Esophagus (tissue), 2 donors: ENCODE measurements around the gene CCBE1. TPM values are rescaled to one million over a fixed set of nuclear protein-coding genes. Genes with fewer than 3 reads are reported as not detected.

Experiments used
- H3K27ac ChIP-seq, 2 donors: one replicate each; pipeline ENCODE4 v1.5.1; 2013; ENCODE audit warnings: low read depth in 2 of 2, mild to moderate bottlenecking in 2 of 2, inconsistent platforms in 1 of 2, low read length in 1 of 2, moderate library complexity in 1 of 2
- H3K27me3 ChIP-seq, 2 donors: one replicate each; pipeline ENCODE4 v1.6.1; 2013; ENCODE audit warnings: low read length in 2 of 2, control low read depth in 1 of 2, mild to moderate bottlenecking in 1 of 2; ENCODE audit not compliant: insufficient read depth in 2 of 2, control insufficient read depth in 1 of 2
- H3K36me3 ChIP-seq, 2 donors: one replicate each; pipeline ENCODE4 v1.6.1; 2013; ENCODE audit warnings: low read length in 1 of 2; ENCODE audit not compliant: control insufficient read depth in 2 of 2, insufficient read depth in 2 of 2
- H3K4me1 ChIP-seq, 2 donors: one replicate each; pipeline ENCODE4 v1.6.1; 2013; ENCODE audit warnings: low read length in 1 of 2; ENCODE audit not compliant: control insufficient read depth in 2 of 2, insufficient read depth in 2 of 2
- H3K4me3 ChIP-seq, 2 donors: one replicate each; pipeline ENCODE4 v1.5.1; 2013; ENCODE audit warnings: low read length in 2 of 2, mild to moderate bottlenecking in 2 of 2, low read depth in 1 of 2, moderate library complexity in 1 of 2
- H3K9me3 ChIP-seq, 2 donors: one replicate each; pipeline ENCODE4 v1.6.1; 2013; ENCODE audit warnings: mild to moderate bottlenecking in 2 of 2, low read depth in 1 of 2, low read length in 1 of 2, moderate library complexity in 1 of 2; ENCODE audit not compliant: control insufficient read depth in 2 of 2, insufficient read depth in 1 of 2
- WGBS, 2 donors: extraction: QIAGEN DNeasy Blood & Tissue Kit; methylation state at CpG; one replicate each; pipeline ENCODE4 v1.1.7; 2013; 5-methylcytosine and 5-hydroxymethylcytosine counted together
- polyA plus RNA-seq, 2 donors: library from polyadenylated mRNA; stranded (reverse); fragments of 200-250 nt; gene quantifications; one replicate each; pipeline ENCODE4 v1.2.3, GENCODE V29; 2013
- donor health status: healthy with polysubstance abuse.
- donor health status: Bipolar disorder and iron deficiency.

The CCBE1 gene
- polyA plus RNA-seq, 2 donors = 0.18 to 0.34 TPM

DNA sequence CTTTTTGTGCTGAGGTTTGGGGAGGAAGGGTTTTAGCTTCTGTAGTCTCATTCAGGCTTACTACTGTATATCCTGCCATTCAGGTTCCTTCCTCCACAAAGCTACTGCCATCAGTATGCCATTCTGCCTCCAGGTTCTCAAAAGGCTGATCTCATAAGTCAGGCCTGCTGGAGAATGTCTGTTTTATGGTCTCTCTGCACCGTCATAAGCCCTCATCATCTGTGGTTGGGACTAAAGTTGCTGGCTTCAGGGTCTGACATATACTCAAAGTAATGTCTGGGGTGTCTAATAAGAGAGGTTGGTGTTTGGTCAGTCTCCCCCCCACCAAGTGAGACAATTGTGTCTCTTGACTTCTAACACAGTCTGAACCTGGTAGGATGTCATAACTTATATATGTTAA is 36.2 kb upstream of the CCBE1 start:
- H3K36me3 ChIP-seq = no peaks in the 10 kb centered on the region
- no peak overlapping the region for H3K4me3 ChIP-seq
- no peaks in the 10 kb centered on the region for H3K4me1 ChIP-seq
- 76 to 90% methylated on average over 1 of the region's 1 CpG for WGBS, 2 donors
- H3K9me3 ChIP-seq = no peaks in the 10 kb centered on the region
- H3K27ac ChIP-seq = no peak overlapping the region
- no peaks in the 10 kb centered on the region for H3K27me3 ChIP-seq

DNA sequence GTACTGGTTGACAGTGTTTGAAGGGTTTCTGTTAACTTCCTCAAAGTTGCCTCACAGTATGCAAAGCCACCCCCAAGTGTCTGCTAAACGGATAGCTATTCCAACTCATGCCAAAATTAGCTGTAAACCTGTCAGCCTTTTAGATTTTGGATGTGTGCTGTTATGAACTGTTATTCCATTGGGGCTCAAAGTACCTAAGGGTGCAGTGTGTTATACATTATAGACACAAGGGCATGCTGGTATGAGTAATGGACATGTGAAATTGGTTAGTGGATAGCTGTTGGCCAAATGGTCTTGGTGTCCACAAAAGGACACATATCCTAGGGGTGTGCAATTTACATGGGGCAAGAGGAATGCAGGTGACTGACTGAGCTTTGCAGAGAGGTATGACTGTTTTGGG is 33.7 kb upstream of the CCBE1 start:
- H3K36me3 ChIP-seq = no peaks in the 10 kb centered on the region
- 43 to 59% methylated on average over 1 of the region's 1 CpG for WGBS, 2 donors

DNA sequence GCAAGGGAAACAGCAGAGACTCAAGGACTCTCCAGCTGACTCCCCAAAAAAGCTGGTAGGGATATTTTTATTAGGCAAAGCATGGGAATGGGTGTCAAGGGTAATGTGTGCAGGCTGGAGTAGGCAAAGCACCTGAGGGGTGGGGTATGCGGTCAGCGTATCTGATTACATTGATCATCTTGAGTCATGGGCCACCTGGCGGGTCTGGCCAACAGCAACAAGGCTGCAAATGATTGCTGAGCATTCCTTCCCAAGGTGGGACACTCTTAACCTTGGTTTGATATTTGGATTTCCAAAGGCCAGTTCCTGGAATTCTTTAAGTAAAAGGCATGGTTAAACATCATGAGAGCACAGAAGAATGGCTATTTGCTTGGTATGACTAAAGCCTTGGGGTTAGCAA is 32.6 kb upstream of the CCBE1 start:
- Histone ChIP-seq H3K9me3 (no peaks in the 10 kb centered on the region), H3K4me3 (no peak overlapping the region), H3K27ac (no peak overlapping the region), H3K4me1 (no peaks in the 10 kb centered on the region), H3K36me3 (no peaks in the 10 kb centered on the region), H3K27me3 (no peaks in the 10 kb centered on the region)
- WGBS, 2 donors = 84 to 94% methylated on average over 3 of the region's 3 CpGs

More for the DNA sequence above, 33.7 kb upstream of the CCBE1 start:
- Histone ChIP-seq H3K9me3 (no peaks in the 10 kb centered on the region), H3K27ac (no peak overlapping the region), H3K4me1 (no peaks in the 10 kb centered on the region), H3K27me3 (no peaks in the 10 kb centered on the region), H3K4me3 (no peak overlapping the region)

DNA sequence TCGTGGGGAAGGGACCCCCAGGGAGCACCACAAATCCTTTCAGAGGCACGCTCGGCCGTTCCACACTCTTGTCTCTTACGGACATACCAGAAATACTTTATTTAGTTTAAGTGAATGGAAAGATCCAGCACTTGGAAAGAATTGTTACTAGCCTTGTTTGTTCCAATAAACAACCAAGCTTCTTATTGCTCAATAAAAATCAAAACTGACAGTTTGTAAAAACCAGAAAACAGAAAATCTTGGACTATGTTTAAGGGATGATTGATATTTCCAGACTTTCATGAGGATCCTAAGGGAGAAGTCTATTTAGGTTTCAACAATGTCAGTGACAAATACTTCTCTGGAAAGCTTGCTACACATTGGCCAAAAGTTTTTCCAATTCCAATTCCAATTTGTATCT is 31.6 kb upstream of the CCBE1 start:
- Histone ChIP-seq H3K9me3 (no peaks in the 10 kb centered on the region), H3K4me1 (no peaks in the 10 kb centered on the region), H3K27me3 (no peaks in the 10 kb centered on the region), H3K36me3 (no peaks in the 10 kb centered on the region), H3K4me3 (no peak overlapping the region), H3K27ac (no peak overlapping the region)
- WGBS, 2 donors = 79% methylated on average over 5 of the region's 5 CpGs

DNA sequence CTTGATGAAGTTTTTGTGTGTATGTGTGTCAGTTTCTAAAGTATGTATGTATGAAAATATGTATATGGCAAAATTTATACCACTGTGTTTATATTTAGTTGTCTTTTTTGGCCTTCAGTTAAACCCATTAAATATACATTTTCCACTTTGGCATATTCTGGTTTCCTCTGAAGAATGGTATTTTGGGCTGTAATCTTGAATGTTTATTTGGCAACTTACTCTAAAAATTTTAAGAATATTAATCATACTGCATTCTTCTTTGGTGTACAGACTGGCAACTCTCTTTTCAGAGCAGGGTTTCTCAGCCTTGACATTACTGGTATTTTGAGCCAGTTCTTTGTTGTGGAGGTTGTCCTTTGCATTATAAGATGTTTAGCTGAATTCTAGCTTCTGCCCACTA is 27.9 kb upstream of the CCBE1 start:
- no peak overlapping the region for H3K27ac ChIP-seq
- H3K4me3 ChIP-seq = no peak overlapping the region
- no peaks in the 10 kb centered on the region for H3K36me3 ChIP-seq
- H3K4me1 ChIP-seq = no peaks in the 10 kb centered on the region
- H3K27me3 ChIP-seq = no peaks in the 10 kb centered on the region
- H3K9me3 ChIP-seq = no peaks in the 10 kb centered on the region

DNA sequence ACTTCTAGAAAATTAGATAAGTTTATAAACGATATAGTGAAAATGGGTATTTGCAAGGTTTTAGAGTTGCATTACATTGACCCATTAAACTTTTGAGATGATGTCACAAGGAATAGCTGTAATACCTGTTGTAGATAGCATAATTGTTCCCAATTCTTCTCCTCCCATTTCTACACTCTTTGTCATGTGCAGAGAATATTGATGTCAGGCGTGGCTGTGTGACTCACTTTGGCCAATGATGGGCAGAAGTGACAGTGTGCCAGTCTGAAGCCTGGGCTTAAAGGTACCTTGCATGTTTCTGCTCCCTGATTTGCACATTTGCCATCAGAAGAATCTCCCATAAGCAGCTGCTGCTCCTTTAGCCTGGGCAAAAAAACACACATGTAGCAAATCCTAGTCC is 26.9 kb upstream of the CCBE1 start:
- no peak overlapping the region for H3K27ac ChIP-seq
- no peaks in the 10 kb centered on the region for H3K27me3 ChIP-seq
- H3K9me3 ChIP-seq = no peaks in the 10 kb centered on the region
- no peaks in the 10 kb centered on the region for H3K36me3 ChIP-seq
- no peaks in the 10 kb centered on the region for H3K4me1 ChIP-seq
- WGBS, 2 donors = 66 to 72% methylated on average over 2 of the region's 2 CpGs
- H3K4me3 ChIP-seq = no peak overlapping the region

DNA sequence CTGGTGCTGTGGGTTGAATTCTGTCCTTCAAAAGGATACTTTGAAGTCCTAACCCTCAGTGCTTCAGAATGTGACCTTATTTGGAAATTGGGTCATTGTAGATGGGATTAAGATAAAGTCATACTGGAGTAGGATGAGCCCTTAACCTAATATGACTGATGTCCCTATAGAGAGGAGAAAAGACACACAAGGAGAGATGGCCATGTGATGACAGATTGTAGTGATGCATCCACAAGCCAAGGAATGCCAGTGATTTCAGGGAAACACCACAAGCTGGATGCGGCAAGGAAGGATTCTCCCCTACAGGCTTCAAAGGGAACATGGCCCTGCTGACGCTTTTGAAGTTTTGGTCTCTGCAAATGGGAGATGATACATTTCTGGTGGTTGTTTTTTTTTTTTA is 24.7 kb upstream of the CCBE1 start:
- H3K27ac ChIP-seq = no peak overlapping the region
- no peaks in the 10 kb centered on the region for H3K27me3 ChIP-seq
- no peak overlapping the region for H3K4me3 ChIP-seq
- WGBS, 2 donors = 89 to 98% methylated on average over 2 of the region's 2 CpGs
- H3K9me3 ChIP-seq = no peaks in the 10 kb centered on the region
- H3K36me3 ChIP-seq = no peaks in the 10 kb centered on the region
- H3K4me1 ChIP-seq = no peaks in the 10 kb centered on the region

DNA sequence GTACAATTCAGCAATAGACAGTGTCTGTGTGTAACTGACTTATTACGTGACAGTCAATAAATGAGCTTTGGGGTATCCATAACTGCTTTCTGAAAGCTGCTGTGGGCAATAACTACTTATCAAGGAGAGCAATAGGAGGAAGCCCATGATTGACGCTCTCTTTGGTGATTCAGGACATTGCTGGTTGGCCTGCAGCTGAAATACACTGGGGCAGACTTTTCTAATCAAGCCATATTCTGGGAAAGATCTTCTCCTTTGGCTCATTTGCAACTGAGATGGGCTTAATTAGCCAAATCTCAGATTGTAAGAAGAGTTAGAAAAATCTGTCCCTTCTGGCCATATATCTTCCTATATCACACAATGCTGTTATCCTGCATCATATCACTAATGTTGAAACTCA is 24.0 kb upstream of the CCBE1 start:
- 86 to 92% methylated on average over 2 of the region's 2 CpGs for WGBS, 2 donors

DNA sequence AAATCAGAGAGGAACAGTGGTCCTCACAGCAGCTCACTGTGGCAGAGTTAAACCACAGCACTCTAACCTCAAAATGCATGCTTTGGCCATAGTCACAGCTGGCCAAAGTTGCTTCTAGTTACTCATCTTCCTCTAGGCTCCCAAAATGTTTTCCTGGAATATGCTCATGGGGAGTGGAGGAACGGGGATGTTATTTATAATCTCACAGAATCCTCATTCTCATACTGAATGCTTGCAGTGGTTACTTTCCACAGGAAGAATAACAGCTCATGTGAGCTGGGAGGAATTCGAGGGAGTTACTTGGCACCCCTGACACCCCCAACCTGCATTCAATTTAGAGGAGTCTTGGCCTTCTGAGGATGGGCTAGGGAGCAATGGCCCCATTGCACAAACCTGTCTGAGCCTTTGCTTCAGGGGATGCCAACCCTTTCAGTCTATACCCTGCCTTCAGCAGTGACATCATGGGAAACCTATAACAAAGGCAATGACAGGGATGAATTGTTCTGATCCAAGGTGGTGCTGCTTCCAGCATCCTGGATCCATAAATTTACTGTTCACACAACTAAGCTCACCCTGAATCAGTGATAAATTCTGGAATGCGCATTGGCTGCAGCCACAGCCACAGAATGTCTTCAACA is 22.4 kb upstream of the CCBE1 start:
- Histone ChIP-seq H3K36me3 (no peaks in the 10 kb centered on the region), H3K4me1 (no peaks in the 10 kb centered on the region), H3K9me3 (no peaks in the 10 kb centered on the region), H3K27ac (no peak overlapping the region), H3K4me3 (no peak overlapping the region), H3K27me3 (no peaks in the 10 kb centered on the region)
- 64 to 66% methylated on average over 3 of the region's 3 CpGs for WGBS, 2 donors

More for the DNA sequence above, 24.0 kb upstream of the CCBE1 start:
- H3K4me3 ChIP-seq = no peak overlapping the region
- no peaks in the 10 kb centered on the region for H3K9me3 ChIP-seq
- no peaks in the 10 kb centered on the region for H3K27me3 ChIP-seq
- H3K4me1 ChIP-seq = no peaks in the 10 kb centered on the region
- no peak overlapping the region for H3K27ac ChIP-seq
- no peaks in the 10 kb centered on the region for H3K36me3 ChIP-seq

DNA sequence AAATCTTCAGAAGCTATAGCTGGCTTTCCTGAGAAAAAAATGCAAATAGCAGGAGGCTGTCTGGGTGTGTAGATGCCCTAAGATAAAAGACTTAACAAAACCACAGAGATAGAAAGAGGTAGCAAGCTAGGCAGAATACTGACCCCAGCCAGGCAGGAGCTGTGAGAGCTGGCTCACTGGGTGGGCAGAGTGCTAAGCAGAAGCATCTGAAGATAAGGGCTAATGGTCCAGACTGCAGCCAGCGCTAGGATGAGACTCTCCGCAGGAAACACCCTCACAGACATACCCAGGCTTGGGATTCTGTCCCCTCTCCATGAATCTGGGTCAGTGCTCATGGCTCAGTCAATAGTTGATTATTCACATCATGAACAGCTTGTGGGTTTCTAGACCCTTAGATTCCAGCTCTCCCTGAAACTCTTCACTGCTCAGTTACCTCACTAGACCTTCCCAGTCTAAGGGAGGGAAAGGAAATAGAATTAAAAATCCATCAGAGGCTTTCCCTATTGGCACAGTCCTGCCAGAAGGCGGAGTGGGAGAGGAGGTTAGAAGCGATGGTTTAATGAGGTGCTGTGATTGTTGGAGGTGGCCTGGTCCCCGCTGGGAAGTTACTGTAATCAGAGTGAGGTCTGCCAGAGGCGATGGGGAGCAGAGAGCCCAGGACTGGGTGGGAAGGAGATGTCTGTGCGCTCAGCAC is 21.4 kb upstream of the CCBE1 start:
- no peak overlapping the region for H3K27ac ChIP-seq
- 66 to 70% methylated on average over 7 of the region's 7 CpGs for WGBS, 2 donors

More for the DNA sequence above, 21.4 kb upstream of the CCBE1 start:
- Histone ChIP-seq H3K4me1 (no peaks in the 10 kb centered on the region), H3K4me3 (no peak overlapping the region), H3K27me3 (no peaks in the 10 kb centered on the region), H3K9me3 (no peaks in the 10 kb centered on the region), H3K36me3 (no peaks in the 10 kb centered on the region)
